ENCODE data around the gene LRRC37A3. TPM values are rescaled to one million over a fixed set of nuclear protein-coding genes. Genes with fewer than 3 reads are reported as not detected.
"Not testable (repeated sequence)": the region's sequence is repeated elsewhere in the genome, so short reads cannot be mapped to it uniquely, and the experiment has no call there.

Gene LRRC37A3
- polyA plus RNA-seq, 1 donor, result 11.6 TPM

GRCh38 chr17:64834060-64834459, 85.2 kb downstream of the LRRC37A3 start:
- DNase-seq (ENCODE audit: low read depth), result not testable (repeated sequence)

- not testable (repeated sequence) for DNase-seq (ENCODE audit: low read depth)
Observed at GRCh38 chr17:64830631-64831040, 88.6 kb downstream of the LRRC37A3 start.

- DNase-seq (ENCODE audit: low read depth), result not testable (repeated sequence)
Observed at GRCh38 chr17:64829824-64830630, 89.3 kb downstream of the LRRC37A3 start.

- not testable (repeated sequence) for DNase-seq (ENCODE audit: low read depth)
Observed at GRCh38 chr17:64829068-64829467, 90.2 kb downstream of the LRRC37A3 start.

- not testable (repeated sequence) for DNase-seq (ENCODE audit: low read depth)
Observed at GRCh38 chr17:64818904-64819303, 100.4 kb downstream of the LRRC37A3 start.

GRCh38 chr17:64815833-64816198, 103.5 kb downstream of the LRRC37A3 start:
- not testable (repeated sequence) for DNase-seq (ENCODE audit: low read depth)

GRCh38 chr17:64814993-64815832, 104.1 kb downstream of the LRRC37A3 start:
- DNase-seq (ENCODE audit: low read depth), result not testable (repeated sequence)

- not testable (repeated sequence) for DNase-seq (ENCODE audit: low read depth)
Observed at GRCh38 chr17:64808178-64808977, 110.9 kb downstream of the LRRC37A3 start.

Other genes starting within 250 kb of the LRRC37A3 start
- gene GNA13, start 137.3 kb upstream of the LRRC37A3 start, polyA plus RNA-seq (ENCODE audit: insufficient read length), result 32.7 TPM
- 2.2 TPM for gene RGS9, start 217.9 kb upstream of the LRRC37A3 start, polyA plus RNA-seq (ENCODE audit: insufficient read length)

All from forelimb muscle (tissue), 1 donor.